Fibroblast of lung (primary cell): ENCODE data around the gene TSR3.

Experiments
- EZH2 ChIP-seq: IDR thresholded peaks from 2 replicates; pipeline ENCODE4 v1.5.1; 2012; ENCODE audit warnings: low read length, control low read depth, mild to moderate bottlenecking; ENCODE audit errors: missing control alignments
- TF ChIP-seq, protein P1 (sequence below), 2 donors: IDR thresholded peaks in 1 of 2; conservative IDR thresholded peaks in 1 of 2; 1 replicate in 1 of 2; 2 replicates in 1 of 2; pipeline ENCODE4 v1.5.1; 2011 to 2012; ENCODE audit warnings: low read length in 2 of 2, control low read depth in 1 of 2, inconsistent platforms in 1 of 2, low read depth in 1 of 2, mild to moderate bottlenecking in 1 of 2

DNA sequence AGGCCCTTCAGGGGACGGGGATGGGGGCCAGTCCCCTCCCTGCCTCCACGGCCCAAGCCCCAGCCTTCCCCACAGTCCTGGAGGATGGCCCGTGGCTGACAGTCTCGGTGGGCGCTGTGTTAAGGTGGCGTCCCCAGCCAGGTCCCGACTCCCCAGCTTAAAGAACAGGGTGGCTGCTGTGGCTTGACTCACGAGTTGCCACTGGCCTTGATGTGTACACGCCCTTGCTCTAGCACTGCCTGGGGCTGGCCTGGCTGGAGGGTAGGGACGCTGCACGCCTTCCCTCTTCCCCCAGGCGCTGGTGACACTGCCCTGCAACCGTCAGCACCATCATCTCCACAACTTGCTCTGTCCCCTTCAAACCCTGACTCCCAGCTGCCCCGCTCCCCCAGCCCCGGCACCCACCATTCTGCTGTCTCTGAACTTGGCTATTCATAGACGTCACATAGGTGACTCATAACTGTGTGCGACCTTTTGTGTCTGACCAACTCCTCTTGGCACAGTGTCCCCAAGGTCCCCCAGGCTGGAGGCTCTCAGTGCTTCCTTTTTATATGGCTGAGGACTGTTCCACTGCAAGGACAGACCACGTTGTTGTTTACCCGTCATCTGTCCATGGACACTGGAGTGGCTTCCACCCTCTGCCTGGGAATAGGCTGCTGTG is 6.4 kb upstream of the TSR3 start:
- TF ChIP-seq, protein P1, sequence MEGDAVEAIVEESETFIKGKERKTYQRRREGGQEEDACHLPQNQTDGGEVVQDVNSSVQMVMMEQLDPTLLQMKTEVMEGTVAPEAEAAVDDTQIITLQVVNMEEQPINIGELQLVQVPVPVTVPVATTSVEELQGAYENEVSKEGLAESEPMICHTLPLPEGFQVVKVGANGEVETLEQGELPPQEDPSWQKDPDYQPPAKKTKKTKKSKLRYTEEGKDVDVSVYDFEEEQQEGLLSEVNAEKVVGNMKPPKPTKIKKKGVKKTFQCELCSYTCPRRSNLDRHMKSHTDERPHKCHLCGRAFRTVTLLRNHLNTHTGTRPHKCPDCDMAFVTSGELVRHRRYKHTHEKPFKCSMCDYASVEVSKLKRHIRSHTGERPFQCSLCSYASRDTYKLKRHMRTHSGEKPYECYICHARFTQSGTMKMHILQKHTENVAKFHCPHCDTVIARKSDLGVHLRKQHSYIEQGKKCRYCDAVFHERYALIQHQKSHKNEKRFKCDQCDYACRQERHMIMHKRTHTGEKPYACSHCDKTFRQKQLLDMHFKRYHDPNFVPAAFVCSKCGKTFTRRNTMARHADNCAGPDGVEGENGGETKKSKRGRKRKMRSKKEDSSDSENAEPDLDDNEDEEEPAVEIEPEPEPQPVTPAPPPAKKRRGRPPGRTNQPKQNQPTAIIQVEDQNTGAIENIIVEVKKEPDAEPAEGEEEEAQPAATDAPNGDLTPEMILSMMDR (conservative IDR thresholded peaks at IDR 0.05 in 1 of 2, IDR thresholded peaks at IDR 0.05 in 1 of 2; ENCODE audit: low read depth in 1 of 2, low read length in 2 of 2), result no peak
- TF ChIP-seq EZH2, result no peak
